Loucy (cell line): ENCODE data around the gene OR13C5.

Experiments
- EZH2phosphoT487 ChIP-seq: fragments of 200-600 bp; IDR thresholded peaks from 2 replicates; pipeline ENCODE4 v1.6.1; 2018; ENCODE audit warnings: antibody characterized with exemption, mild to moderate bottlenecking, moderate library complexity, borderline replicate concordance
- TF ChIP-seq, protein P1 (sequence below): fragments of 200-600 bp; sonication (generic); conservative IDR thresholded peaks from 2 replicates; pipeline ENCODE4 v1.5.1; 2014; ENCODE audit warnings: mild to moderate bottlenecking, antibody characterized with exemption, low read length

DNA sequence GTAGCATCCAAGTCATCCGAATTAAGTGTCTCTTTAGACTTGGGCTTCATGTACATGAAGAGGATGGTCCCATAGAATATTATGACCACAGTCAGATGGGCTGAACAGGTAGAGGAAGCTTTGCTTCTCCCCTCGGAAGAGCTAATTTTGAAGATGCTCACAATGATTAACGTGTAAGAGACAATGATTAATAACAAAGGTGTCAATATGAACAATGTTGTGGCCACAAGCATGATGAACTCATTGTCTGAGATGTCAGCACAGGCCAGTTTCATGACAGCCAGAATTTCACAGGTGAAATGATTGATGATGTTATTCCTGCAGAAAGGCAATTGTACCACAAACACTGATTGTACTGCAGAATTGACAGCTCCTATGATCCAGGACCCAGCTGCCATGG lies 5.6 kb upstream of the OR13C5 start:
- TF ChIP-seq, protein P1, sequence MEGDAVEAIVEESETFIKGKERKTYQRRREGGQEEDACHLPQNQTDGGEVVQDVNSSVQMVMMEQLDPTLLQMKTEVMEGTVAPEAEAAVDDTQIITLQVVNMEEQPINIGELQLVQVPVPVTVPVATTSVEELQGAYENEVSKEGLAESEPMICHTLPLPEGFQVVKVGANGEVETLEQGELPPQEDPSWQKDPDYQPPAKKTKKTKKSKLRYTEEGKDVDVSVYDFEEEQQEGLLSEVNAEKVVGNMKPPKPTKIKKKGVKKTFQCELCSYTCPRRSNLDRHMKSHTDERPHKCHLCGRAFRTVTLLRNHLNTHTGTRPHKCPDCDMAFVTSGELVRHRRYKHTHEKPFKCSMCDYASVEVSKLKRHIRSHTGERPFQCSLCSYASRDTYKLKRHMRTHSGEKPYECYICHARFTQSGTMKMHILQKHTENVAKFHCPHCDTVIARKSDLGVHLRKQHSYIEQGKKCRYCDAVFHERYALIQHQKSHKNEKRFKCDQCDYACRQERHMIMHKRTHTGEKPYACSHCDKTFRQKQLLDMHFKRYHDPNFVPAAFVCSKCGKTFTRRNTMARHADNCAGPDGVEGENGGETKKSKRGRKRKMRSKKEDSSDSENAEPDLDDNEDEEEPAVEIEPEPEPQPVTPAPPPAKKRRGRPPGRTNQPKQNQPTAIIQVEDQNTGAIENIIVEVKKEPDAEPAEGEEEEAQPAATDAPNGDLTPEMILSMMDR, result no peak
- TF ChIP-seq EZH2phosphoT487, result no peak
